Cardiac muscle cell (in vitro differentiated cells and primary cell): ENCODE measurements around the gene PCGF5. TPM values are rescaled to one million over a fixed set of nuclear protein-coding genes. Genes with fewer than 3 reads are reported as not detected.
"Not testable (repeated sequence)": the region's sequence is repeated elsewhere in the genome, so short reads cannot be mapped to it uniquely, and the experiment has no call there.

Experiments used
- DNase-seq, 2 donors: peaks; one replicate each; pipeline versions ENCODE4 v3.0.0 to v3.0.0-alpha.2; 2010 to 2017; ENCODE audit warnings: low read depth in 1 of 2, low spot score in 1 of 2
- H3K27ac ChIP-seq: fragments of 200-600 bp; sonication (generic); 2 replicates; pipeline ENCODE4 v1.5.1; 2016
- H3K27me3 ChIP-seq: fragments of 200-600 bp; sonication (generic); 2 replicates; pipeline ENCODE4 v1.6.0; 2016; ENCODE audit warnings: control low read depth
- H3K36me3 ChIP-seq: fragments of 200-600 bp; sonication (generic); 2 replicates; pipeline ENCODE4 v1.5.1; 2016; ENCODE audit warnings: control low read depth
- H3K4me1 ChIP-seq: fragments of 200-600 bp; sonication (generic); 2 replicates; pipeline ENCODE4 v1.8.1; 2017; ENCODE audit warnings: low read depth, mild to moderate bottlenecking, mixed run types
- H3K4me3 ChIP-seq: fragments of 200-600 bp; sonication (generic); 2 replicates; pipeline ENCODE4 v1.5.1; 2016; ENCODE audit warnings: mild to moderate bottlenecking
- H3K9me3 ChIP-seq: fragments of 200-600 bp; sonication (generic); 2 replicates; pipeline ENCODE4 v1.5.1; 2017; ENCODE audit warnings: low read depth, mild to moderate bottlenecking, control low read depth
- CTCF ChIP-seq: IDR thresholded peaks from 2 replicates; pipeline ENCODE4 v1.5.1; 2012; ENCODE audit warnings: low read depth, mild to moderate bottlenecking, low read length
- polyA plus RNA-seq: library from polyadenylated mRNA; unstranded; fragments of >200 nt; fragmentation: Nextera tagmentation; extraction: Ambion mirVana; gene quantifications from 2 replicates; pipeline ENCODE4 v1.2.1, GENCODE V29; 2016
- total RNA-seq: library from RNA; depleted of rRNA; stranded (reverse); fragments of >200 nt; gene quantifications from 2 replicates; pipeline ENCODE4 v1.2.3, GENCODE V29; 2016

The PCGF5 gene
- total and polyA plus RNA-seq, 2 experiments from 2014 or later = 13.8 to 39.3 TPM

GRCh38 chr10:91317541-91317940, 97.1 kb downstream of the PCGF5 start:
- no peaks in the 10 kb centered on the region for H3K4me1 ChIP-seq
- TF ChIP-seq CTCF = no peak
- no peak overlapping the region for H3K27ac ChIP-seq

GRCh38 chr10:91319336-91319735, 98.9 kb downstream of the PCGF5 start:
- peaks cover 2% of the 10 kb centered on the region for H3K27me3 ChIP-seq
- no peaks in the 10 kb centered on the region for H3K36me3 ChIP-seq
- no peak overlapping the region for H3K4me3 ChIP-seq
- no peak for TF ChIP-seq CTCF
- no peak for DNase-seq
- H3K4me1 ChIP-seq = no peaks in the 10 kb centered on the region
- H3K9me3 ChIP-seq = no peaks in the 10 kb centered on the region
- no peak overlapping the region for H3K27ac ChIP-seq

More at GRCh38 chr10:91317541-91317940, 97.1 kb downstream of the PCGF5 start:
- Histone ChIP-seq H3K9me3 (no peaks in the 10 kb centered on the region), H3K27me3 (peaks cover 9% of the 10 kb centered on the region), H3K4me3 (no peak overlapping the region), H3K36me3 (no peaks in the 10 kb centered on the region)
- DNase-seq = peak in 1 of 2 donors; percentile 69

GRCh38 chr10:91323293-91323905, 102.9 kb downstream of the PCGF5 start:
- H3K27me3 ChIP-seq, H3K9me3 ChIP-seq, H3K27ac ChIP-seq, DNase-seq, H3K36me3 ChIP-seq, H3K4me1 ChIP-seq, H3K4me3 ChIP-seq: not testable (repeated sequence)

GRCh38 chr10:91328320-91328984, 108.0 kb downstream of the PCGF5 start:
- Histone ChIP-seq H3K4me3 (no peak overlapping the region), H3K4me1 (no peaks in the 10 kb centered on the region), H3K27ac (no peak overlapping the region), H3K9me3 (no peaks in the 10 kb centered on the region), H3K36me3 (no peaks in the 10 kb centered on the region), H3K27me3 (peaks cover 20% of the 10 kb centered on the region)
- DNase-seq = peak in 1 of 2 donors; percentile 16
- no peak for TF ChIP-seq CTCF

Other genes starting within 250 kb of the PCGF5 start
- 6.5 and 6.7 TPM in 2 replicates for gene HECTD2, start 189.7 kb downstream of the PCGF5 start, total RNA-seq
- gene HECTD2, start 189.7 kb downstream of the PCGF5 start, polyA plus RNA-seq = 8.2 and 8.5 TPM in 2 replicates